ENCODE data around the gene MAPK8IP2. TPM values are rescaled to one million over a fixed set of nuclear protein-coding genes. Genes with fewer than 3 reads are reported as not detected.

MAPK8IP2 gene
- total and polyA plus RNA-seq, 10 of the 15 experiments (the other 5 are each of a cell fraction or from before 2014, with no cell fraction given): 0.01 to 0.13 (median 0.06) TPM; not detected in 4

DNA sequence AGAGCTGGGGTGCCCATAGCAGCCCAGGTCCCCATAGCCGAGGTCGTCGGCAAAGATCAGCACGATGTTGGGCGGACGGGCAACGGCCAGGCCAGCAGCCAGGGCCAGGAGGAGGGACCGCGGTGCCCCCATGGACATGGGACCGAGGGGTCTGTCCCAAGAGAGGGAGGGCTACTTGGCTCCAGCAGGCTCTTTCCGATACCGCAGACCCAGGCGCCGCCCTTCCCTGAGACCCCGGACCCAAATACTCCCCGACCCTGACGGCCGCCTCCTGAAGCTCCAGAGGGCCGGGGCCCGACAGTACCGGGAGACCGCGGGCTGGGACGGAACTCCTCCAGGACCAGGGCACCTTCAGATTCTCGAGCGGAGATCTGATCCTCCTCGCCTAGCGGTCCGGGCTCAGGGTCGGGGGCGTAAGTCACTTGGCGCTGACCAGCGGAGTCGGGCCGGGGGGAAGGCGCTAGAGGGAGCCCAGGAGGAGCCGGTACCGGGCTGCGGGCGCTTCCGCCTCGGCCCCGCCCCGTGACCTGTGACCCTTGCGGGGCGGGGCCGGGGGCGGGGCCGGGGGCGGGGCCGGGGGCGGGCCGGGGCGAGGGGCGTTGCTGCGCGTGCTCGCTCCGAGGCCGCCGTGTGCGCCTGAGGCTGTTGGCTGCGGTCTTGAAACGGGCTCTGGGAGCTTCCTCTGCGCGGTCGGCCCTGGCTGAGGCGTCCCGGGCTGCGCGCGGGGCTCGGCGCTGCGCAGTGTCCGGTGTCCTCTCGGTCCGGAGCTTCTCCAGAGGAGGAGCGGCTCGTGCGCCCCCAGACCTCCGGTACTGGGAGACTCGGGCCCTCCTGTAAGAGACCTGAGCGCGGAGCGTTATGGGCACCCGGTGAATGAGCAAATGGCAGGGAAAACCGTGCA, 27.3 kb downstream of the MAPK8IP2 start, which contains the start of gene ARSA (continued):
- TF ChIP-seq ZBED1 (IDR thresholded peaks at IDR 0.05; ENCODE audit: borderline replicate concordance): no peak
- TF ChIP-seq, protein P1, sequence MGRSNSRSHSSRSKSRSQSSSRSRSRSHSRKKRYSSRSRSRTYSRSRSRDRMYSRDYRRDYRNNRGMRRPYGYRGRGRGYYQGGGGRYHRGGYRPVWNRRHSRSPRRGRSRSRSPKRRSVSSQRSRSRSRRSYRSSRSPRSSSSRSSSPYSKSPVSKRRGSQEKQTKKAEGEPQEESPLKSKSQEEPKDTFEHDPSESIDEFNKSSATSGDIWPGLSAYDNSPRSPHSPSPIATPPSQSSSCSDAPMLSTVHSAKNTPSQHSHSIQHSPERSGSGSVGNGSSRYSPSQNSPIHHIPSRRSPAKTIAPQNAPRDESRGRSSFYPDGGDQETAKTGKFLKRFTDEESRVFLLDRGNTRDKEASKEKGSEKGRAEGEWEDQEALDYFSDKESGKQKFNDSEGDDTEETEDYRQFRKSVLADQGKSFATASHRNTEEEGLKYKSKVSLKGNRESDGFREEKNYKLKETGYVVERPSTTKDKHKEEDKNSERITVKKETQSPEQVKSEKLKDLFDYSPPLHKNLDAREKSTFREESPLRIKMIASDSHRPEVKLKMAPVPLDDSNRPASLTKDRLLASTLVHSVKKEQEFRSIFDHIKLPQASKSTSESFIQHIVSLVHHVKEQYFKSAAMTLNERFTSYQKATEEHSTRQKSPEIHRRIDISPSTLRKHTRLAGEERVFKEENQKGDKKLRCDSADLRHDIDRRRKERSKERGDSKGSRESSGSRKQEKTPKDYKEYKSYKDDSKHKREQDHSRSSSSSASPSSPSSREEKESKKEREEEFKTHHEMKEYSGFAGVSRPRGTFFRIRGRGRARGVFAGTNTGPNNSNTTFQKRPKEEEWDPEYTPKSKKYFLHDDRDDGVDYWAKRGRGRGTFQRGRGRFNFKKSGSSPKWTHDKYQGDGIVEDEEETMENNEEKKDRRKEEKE (IDR thresholded peaks at IDR 0.05): no peak
- no peak for TF ChIP-seq BRCA1 (IDR thresholded peaks at IDR 0.05; ENCODE audit: low read depth, low read length)
- TF ChIP-seq SMAD5 (IDR thresholded peaks at IDR 0.05; ENCODE audit: low read depth): no peak
- no peak for TF ChIP-seq CEBPB (IDR thresholded peaks at IDR 0.05; ENCODE audit: borderline replicate concordance in 1 of 2, low read depth in 2 of 2, low read length in 2 of 2)
- TF ChIP-seq, protein P2, sequence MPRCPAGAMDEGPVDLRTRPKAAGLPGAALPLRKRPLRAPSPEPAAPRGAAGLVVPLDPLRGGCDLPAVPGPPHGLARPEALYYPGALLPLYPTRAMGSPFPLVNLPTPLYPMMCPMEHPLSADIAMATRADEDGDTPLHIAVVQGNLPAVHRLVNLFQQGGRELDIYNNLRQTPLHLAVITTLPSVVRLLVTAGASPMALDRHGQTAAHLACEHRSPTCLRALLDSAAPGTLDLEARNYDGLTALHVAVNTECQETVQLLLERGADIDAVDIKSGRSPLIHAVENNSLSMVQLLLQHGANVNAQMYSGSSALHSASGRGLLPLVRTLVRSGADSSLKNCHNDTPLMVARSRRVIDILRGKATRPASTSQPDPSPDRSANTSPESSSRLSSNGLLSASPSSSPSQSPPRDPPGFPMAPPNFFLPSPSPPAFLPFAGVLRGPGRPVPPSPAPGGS (IDR thresholded peaks at IDR 0.05; ENCODE audit: borderline replicate concordance, insufficient read depth, low read depth, low read length, poor library complexity, severe bottlenecking): no peak
- TF ChIP-seq GABPA (IDR thresholded peaks at IDR 0.05; ENCODE audit: low read depth): no peak
- TF ChIP-seq ZNF207 (IDR thresholded peaks at IDR 0.05; ENCODE audit: borderline replicate concordance): no peak
- no peak for TF ChIP-seq CHD1 (IDR thresholded peaks at IDR 0.05; ENCODE audit: low read depth, low read length)
- TF ChIP-seq, protein P3, sequence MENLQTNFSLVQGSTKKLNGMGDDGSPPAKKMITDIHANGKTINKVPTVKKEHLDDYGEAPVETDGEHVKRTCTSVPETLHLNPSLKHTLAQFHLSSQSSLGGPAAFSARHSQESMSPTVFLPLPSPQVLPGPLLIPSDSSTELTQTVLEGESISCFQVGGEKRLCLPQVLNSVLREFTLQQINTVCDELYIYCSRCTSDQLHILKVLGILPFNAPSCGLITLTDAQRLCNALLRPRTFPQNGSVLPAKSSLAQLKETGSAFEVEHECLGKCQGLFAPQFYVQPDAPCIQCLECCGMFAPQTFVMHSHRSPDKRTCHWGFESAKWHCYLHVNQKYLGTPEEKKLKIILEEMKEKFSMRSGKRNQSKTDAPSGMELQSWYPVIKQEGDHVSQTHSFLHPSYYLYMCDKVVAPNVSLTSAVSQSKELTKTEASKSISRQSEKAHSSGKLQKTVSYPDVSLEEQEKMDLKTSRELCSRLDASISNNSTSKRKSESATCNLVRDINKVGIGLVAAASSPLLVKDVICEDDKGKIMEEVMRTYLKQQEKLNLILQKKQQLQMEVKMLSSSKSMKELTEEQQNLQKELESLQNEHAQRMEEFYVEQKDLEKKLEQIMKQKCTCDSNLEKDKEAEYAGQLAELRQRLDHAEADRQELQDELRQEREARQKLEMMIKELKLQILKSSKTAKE (IDR thresholded peaks at IDR 0.05; ENCODE audit: low read depth, poor library complexity, severe bottlenecking): no peak
- TF ChIP-seq MTA3 (IDR thresholded peaks at IDR 0.05; ENCODE audit: borderline replicate concordance, low read length): no peak
- TF ChIP-seq IRF4 (IDR thresholded peaks at IDR 0.05; ENCODE audit: low read depth, low read length): no peak
- no peak for TF ChIP-seq NR2C2 (IDR thresholded peaks at IDR 0.05; ENCODE audit: borderline replicate concordance, control insufficient read depth, insufficient read length, low read depth)
- no peak for TF ChIP-seq MTA2 (IDR thresholded peaks at IDR 0.05; ENCODE audit: low read depth)
- TF ChIP-seq RELA (IDR thresholded peaks at IDR 0.05; ENCODE audit: borderline replicate concordance, partially characterized antibody): no peak
- no peak for TF ChIP-seq FOS (IDR thresholded peaks at IDR 0.05; ENCODE audit: borderline replicate concordance, extremely low read depth, insufficient read length)
- TF ChIP-seq CBX3 (IDR thresholded peaks at IDR 0.05; ENCODE audit: borderline replicate concordance, low read depth): no peak
- TF ChIP-seq, protein P4, sequence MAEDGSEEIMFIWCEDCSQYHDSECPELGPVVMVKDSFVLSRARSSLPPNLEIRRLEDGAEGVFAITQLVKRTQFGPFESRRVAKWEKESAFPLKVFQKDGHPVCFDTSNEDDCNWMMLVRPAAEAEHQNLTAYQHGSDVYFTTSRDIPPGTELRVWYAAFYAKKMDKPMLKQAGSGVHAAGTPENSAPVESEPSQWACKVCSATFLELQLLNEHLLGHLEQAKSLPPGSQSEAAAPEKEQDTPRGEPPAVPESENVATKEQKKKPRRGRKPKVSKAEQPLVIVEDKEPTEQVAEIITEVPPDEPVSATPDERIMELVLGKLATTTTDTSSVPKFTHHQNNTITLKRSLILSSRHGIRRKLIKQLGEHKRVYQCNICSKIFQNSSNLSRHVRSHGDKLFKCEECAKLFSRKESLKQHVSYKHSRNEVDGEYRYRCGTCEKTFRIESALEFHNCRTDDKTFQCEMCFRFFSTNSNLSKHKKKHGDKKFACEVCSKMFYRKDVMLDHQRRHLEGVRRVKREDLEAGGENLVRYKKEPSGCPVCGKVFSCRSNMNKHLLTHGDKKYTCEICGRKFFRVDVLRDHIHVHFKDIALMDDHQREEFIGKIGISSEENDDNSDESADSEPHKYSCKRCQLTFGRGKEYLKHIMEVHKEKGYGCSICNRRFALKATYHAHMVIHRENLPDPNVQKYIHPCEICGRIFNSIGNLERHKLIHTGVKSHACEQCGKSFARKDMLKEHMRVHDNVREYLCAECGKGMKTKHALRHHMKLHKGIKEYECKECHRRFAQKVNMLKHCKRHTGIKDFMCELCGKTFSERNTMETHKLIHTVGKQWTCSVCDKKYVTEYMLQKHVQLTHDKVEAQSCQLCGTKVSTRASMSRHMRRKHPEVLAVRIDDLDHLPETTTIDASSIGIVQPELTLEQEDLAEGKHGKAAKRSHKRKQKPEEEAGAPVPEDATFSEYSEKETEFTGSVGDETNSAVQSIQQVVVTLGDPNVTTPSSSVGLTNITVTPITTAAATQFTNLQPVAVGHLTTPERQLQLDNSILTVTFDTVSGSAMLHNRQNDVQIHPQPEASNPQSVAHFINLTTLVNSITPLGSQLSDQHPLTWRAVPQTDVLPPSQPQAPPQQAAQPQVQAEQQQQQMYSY (CRISPR knock-in tag; IDR thresholded peaks at IDR 0.05): no peak
- no peak for TF ChIP-seq BCL11A (IDR thresholded peaks at IDR 0.05; ENCODE audit: low read depth, low read length)
- TF ChIP-seq TARDBP (IDR thresholded peaks at IDR 0.05; ENCODE audit: borderline replicate concordance): no peak
